Esophagus muscularis mucosa (tissue), 4 donors: ENCODE data around the gene ESRRB.

Experiments
- EP300 ChIP-seq: sonication (generic); formaldehyde crosslinking; IDR thresholded peaks from one replicate; pipeline ENCODE4 v1.6.1; 2017; ENCODE audit warnings: antibody characterized with exemption
- POLR2A ChIP-seq: fragments of 450-650 bp; IDR thresholded peaks from one replicate; pipeline ENCODE4 v1.6.1; 2017; ENCODE audit warnings: antibody characterized with exemption, moderate library complexity, mild to moderate bottlenecking, low read depth
- POLR2AphosphoS5 ChIP-seq, 2 donors: sonication (generic); formaldehyde crosslinking; IDR thresholded peaks; one replicate each; pipeline ENCODE4 v1.6.1; 2017; ENCODE audit warnings: antibody characterized with exemption in 2 of 2
- TF ChIP-seq, protein P1 (sequence below), 3 experiments: fragments of 200-600 bp in 2 of 3; fragments of 450-650 bp in 1 of 3; sonication (generic) in 2 of 3; IDR thresholded peaks; one replicate each; pipeline ENCODE4 v1.5.1; 2017 to 2019; ENCODE audit warnings: antibody characterized with exemption in 3 of 3, mild to moderate bottlenecking in 2 of 3, moderate library complexity in 1 of 3

DNA sequence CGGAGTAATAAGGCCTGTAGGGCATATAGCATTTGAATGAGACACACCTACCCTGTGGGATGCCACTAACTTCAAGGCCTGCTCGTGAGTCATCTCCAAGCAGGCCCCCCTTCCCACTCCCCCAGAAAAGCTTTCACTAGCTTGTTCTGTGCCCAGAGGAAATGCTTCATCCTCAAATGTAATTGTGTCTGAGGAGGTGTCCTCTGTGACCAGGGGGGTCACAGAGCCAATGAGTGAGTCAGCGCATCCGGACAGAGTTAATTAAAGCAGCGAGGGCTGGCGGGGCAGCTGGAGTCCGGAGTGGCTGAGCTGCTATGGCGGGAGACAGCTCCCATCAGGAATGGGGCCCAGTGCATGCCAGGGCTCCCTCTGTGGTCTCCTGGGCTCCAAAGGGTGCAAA lies 27.0 kb upstream of the ESRRB start:
- TF ChIP-seq, protein P1, sequence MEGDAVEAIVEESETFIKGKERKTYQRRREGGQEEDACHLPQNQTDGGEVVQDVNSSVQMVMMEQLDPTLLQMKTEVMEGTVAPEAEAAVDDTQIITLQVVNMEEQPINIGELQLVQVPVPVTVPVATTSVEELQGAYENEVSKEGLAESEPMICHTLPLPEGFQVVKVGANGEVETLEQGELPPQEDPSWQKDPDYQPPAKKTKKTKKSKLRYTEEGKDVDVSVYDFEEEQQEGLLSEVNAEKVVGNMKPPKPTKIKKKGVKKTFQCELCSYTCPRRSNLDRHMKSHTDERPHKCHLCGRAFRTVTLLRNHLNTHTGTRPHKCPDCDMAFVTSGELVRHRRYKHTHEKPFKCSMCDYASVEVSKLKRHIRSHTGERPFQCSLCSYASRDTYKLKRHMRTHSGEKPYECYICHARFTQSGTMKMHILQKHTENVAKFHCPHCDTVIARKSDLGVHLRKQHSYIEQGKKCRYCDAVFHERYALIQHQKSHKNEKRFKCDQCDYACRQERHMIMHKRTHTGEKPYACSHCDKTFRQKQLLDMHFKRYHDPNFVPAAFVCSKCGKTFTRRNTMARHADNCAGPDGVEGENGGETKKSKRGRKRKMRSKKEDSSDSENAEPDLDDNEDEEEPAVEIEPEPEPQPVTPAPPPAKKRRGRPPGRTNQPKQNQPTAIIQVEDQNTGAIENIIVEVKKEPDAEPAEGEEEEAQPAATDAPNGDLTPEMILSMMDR (IDR thresholded peaks at IDR 0.05): no peak
- TF ChIP-seq POLR2AphosphoS5 (IDR thresholded peaks at IDR 0.05) (peak; percentile 35 to 36), POLR2A (no peak), EP300 (no peak)
